ENCODE measurements around the gene SUPT5H.

DNA sequence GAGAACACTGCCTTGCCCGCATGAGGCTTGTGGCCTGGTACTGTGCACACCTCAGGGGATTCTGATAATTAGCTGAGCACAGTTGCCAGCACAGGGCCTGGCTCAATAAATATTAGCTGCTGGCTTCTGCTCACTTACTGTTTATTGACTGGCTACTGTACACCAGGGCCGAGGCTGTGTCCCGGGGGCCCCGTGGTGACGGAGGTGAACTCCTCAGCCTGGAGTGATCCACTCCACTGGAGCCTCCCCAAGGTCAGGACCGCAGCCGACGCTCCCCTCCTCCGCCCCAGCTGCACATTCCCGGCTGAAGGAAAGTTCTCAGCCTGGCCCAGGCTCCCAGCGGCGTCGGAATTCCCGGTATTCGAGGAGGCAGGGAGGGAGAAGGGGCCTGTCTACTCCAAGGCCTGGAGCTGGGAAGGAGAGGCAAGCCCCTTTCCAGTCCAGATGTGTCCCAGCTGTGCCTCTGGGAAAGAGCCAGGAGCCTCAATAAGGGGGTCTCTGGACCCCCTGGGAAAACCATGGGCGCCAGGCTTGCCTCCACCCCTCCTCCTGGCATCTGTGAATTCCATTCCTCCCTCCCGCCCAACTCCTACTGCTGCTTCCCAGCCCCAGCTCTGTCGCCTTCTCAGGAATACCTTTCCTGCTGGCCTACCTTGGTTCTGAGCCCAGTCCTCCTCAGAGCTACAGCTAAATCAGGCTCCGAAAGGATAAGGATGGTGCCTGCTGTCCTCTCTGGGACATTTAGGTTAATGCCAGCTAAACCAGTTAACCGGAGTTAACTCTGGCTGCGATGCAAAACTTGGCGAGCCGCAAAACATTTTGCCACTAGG lies 16.9 kb upstream of the SUPT5H start:
- TF ChIP-seq TEAD2 (CRISPR knock-in tag; IDR thresholded peaks at IDR 0.05) (no peak), WIZ (CRISPR knock-in tag; IDR thresholded peaks at IDR 0.05) (no peak), ZNF343 (CRISPR knock-in tag; IDR thresholded peaks at IDR 0.05) (no peak), CENPX (CRISPR knock-in tag; IDR thresholded peaks at IDR 0.05) (no peak), POLR2AphosphoS5 (IDR thresholded peaks at IDR 0.05; ENCODE audit: low read depth, low read length) (no peak), SIN3A (IDR thresholded peaks at IDR 0.05; ENCODE audit: borderline replicate concordance, low read depth, low read length) (0 out of 2 replicates have a peak, but pooled peaks have one; percentile 30), ATM (IDR thresholded peaks at IDR 0.05; ENCODE audit: borderline replicate concordance) (no peak), ZNF30 (CRISPR knock-in tag; IDR thresholded peaks at IDR 0.05) (no peak), POLR2G (IDR thresholded peaks at IDR 0.05; ENCODE audit: low read depth, low read length) (0 out of 2 replicates have a peak, but pooled peaks have one; percentile 56), HOXA7 (CRISPR knock-in tag; IDR thresholded peaks at IDR 0.05) (no peak), ZFP36L1 (CRISPR knock-in tag; IDR thresholded peaks at IDR 0.05) (no peak)
- TF ChIP-seq, protein P1, sequence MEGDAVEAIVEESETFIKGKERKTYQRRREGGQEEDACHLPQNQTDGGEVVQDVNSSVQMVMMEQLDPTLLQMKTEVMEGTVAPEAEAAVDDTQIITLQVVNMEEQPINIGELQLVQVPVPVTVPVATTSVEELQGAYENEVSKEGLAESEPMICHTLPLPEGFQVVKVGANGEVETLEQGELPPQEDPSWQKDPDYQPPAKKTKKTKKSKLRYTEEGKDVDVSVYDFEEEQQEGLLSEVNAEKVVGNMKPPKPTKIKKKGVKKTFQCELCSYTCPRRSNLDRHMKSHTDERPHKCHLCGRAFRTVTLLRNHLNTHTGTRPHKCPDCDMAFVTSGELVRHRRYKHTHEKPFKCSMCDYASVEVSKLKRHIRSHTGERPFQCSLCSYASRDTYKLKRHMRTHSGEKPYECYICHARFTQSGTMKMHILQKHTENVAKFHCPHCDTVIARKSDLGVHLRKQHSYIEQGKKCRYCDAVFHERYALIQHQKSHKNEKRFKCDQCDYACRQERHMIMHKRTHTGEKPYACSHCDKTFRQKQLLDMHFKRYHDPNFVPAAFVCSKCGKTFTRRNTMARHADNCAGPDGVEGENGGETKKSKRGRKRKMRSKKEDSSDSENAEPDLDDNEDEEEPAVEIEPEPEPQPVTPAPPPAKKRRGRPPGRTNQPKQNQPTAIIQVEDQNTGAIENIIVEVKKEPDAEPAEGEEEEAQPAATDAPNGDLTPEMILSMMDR (CRISPR knock-in tag; IDR thresholded peaks at IDR 0.05) = no peak
